Gastrocnemius medialis (tissue), 4 donors: ENCODE measurements around the gene DPRX.

ENCODE experiments used
- CTCF ChIP-seq, 5 experiments: fragments of 450-650 bp in 3 of 5; fragments of 200-600 bp in 2 of 5; sonication (generic) in 2 of 5; IDR thresholded peaks in 4 of 5; conservative IDR thresholded peaks in 1 of 5; 1 replicate in 4 of 5; 2 replicates in 1 of 5; pipeline ENCODE4 v1.5.1; 2016 to 2019; ENCODE audit warnings: antibody characterized with exemption in 5 of 5, mild to moderate bottlenecking in 3 of 5, moderate library complexity in 3 of 5
- POLR2A ChIP-seq, 2 donors: fragments of 450-650 bp; IDR thresholded peaks; one replicate each; pipeline ENCODE4 v1.6.1; 2017; ENCODE audit warnings: antibody characterized with exemption in 2 of 2, mild to moderate bottlenecking in 2 of 2, moderate library complexity in 2 of 2

DNA sequence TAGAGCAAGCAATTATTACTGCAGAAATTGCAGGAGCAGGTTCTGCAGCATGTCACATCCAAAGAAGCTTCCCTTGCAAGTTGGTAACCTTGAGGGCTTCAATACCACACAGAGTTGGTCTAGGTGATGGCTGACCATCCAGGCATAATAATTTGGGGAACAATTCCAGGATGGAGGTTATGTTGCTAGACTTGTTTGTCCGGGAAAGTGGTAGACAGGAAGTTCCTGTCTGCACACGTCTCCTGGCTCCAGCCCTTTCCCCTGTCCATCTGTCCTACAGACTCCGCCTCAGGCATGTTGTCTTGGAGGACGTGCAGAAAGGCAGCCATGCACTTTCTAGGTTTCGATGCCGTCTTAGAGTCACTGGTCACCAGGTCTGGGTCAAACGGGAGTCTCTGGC lies 26.0 kb downstream of the DPRX start:
- no peak for TF ChIP-seq POLR2A (IDR thresholded peaks at IDR 0.05)
- TF ChIP-seq CTCF (IDR thresholded peaks at IDR 0.05 in 4 of 5, conservative IDR thresholded peaks at IDR 0.05 in 1 of 5): no peak
